Stimulated activated CD8-positive, alpha-beta memory T cell treated with anti-CD3 and anti-CD28 coated beads, Interleukin-4, amount 100 ng/mL, for 4 hours (primary cell): ENCODE results near the gene FHIT.
"Not testable (repeated sequence)": the region's sequence is repeated elsewhere in the genome, so short reads cannot be mapped to it uniquely, and the experiment has no call there.

Source experiments
- DNase-seq, 2 donors: peaks; one replicate each; pipeline ENCODE4 v3.0.0-alpha.2; 2020; ENCODE audit warnings: low read depth in 2 of 2, low spot score in 1 of 2

The FHIT gene

DNA sequence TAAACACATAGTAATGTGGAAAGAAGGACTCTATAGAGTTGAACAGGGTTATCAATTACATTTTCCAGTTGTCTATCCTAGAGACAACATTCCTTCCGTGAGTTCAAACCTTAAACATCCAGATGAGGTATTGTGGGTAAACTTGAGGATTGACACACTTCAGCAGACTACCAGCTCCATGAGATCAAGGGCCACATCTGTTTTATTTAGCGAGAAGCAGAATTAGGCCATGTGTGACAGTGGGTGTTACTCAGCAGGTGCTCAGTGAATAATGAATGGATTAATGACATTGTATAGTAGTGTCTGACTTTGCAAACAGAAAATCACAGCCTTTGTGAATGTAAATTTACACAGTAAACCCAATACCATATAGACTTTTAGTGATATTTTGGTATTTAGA, 1260.3 kb downstream of the FHIT start:
- DNase-seq = no peak

DNA sequence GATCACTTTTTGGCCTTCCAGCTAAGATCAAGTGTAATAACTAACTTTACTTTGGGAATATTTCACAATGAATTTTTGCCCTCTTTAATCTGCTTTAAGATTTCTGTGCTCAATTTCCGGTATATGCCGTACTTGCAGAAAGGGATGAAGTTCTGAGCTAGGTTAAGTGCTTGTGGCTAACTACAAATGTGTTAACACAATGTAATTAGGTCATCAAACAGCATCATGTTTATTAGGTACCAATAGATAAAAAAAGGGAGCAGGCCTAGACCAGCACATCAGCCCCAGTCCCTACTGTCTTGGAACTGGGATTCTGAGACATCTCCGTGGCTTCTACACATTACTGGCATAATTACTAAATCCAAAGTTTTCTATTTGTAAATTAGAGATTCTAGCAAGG, 1268.7 kb downstream of the FHIT start:
- DNase-seq = no peak

DNA sequence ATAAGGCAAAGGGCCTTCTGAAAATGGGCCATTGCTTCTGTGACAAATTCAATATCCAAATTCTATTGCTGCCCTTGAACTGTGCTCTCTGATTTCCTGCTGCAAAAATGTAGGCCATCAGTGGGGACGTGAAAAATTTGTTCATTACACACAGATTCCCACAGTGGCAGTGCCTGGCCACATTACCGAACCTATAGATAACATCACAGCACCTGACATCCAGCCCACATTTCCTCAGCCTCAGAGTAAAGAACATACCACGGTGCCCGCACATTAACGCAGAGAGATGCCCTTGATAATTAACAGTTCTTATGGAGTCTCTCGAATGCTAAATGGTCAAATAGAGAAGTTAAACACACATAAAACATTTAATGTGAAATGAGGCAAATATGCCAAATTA, 1269.9 kb downstream of the FHIT start:
- DNase-seq = no peak

DNA sequence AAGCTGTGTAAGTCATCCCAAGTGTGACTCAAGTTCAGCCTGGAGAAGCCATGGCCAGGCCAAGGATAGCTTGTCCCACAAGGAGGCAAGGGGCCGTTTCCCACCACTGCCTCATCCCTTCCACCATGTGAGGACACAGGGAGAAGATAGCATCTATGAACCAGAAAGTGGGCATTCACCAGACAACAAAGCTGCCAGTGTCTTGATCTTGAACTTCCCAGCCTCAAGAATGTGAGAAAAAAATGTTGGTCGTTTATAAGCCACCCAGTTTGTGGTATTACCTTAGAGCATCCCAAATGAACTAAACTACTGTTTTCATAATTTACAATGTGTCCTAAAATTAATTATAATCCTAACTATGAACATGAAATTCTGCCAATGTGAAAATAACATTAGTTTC, 1270.7 kb downstream of the FHIT start:
- no peak for DNase-seq

DNA sequence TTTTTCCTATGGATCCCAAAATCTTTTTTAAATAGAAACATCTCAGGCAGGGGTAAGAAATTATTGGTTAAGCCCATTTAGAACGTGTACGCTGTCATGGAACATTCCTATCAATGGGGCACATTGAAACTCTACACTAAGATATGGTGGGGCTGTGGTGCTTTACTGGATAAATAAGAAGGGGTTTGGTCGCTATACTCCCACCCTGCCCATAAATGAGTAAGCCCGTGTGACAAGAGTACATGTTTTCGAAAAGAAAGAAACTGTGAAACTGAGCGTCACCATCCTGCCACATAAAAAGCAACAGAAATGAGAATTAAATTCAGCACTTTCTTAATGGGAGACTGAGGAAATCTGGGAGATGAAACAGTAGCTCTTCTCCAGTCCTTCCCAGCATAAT, 1271.7 kb downstream of the FHIT start:
- DNase-seq = no peak

DNA sequence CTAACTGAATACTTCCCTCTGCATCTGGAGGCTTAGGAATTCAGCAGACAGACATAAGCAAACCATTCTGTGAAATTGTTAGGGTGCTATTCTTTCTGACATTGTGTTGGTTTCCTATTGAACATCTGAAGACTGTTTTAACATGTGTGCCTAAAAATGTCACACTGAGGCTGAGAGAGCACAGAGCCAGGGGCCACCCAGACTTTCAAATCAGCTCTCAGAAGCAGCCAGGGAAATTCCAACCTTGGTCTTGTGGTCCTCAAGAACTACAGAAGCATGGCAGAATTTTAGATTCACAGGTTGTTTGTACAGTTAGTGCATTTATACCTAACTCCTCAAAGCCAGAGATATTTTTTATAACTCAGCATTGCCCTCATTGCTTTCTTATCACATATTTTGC, 1272.3 kb downstream of the FHIT start:
- no peak for DNase-seq

DNA sequence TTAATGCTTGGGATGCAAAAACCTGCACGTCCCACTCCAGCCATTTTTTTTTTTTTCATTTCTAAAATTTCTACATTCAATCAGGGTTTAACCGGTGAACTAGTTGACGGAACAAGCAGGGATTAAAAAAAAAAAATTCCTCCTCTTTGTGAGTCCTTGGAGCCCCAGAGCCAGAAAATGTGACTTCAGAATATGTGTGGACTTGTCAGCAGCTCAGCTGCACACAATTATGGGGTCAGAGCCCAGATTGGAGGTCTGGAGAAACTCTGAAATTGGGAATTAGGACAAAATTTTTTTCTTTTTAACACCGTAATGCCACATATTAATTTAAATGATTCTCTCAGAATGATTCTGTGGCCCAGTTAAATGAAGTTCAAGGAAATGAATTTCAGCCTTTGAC, 1280.5 kb downstream of the FHIT start:
- DNase-seq = no peak

DNA sequence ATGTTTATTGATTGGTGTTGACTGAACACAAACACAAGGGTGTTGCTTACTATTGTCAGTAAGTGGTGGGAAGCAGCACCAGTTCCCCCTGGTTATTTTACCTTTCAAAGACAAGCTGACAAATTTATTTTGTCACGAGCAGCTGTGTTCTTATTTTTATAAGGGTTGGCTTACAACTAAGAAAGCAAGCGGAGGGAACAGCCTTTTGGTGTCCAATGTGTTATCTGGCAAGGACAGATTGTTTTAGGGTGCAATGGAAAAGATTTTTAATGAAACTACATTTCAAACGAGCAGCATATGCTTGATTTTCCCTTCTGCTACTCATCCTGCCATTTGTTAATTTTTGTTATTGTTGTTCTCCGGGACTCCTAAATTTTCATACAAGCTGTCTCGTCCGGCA, 1280.9 kb downstream of the FHIT start:
- no peak for DNase-seq

DNA sequence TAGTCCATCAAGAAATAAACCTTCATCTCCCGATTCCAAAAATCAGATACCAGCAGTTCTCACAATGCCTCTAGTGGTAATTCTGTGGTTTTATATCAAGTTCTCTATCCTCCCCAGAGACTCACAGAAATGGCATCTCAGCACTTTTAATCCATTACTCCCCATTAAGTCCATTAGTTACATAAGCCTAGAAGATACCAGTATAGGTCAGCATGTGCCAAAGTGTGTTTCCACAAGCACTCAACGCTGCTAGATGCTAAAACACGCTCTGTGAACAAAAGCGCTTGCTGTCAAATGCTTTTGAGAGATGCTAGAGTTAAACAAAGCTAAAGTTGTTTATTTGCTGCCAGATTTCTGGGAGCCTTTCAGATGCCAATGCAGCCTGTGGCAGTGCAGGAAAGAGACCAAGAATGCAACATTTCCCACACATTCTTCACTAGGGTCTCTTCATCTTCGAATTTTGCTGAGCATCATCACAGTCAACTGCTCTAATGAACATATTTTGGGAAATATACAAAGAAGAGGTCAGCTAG, 1282.7 kb downstream of the FHIT start:
- no peak for DNase-seq

DNA sequence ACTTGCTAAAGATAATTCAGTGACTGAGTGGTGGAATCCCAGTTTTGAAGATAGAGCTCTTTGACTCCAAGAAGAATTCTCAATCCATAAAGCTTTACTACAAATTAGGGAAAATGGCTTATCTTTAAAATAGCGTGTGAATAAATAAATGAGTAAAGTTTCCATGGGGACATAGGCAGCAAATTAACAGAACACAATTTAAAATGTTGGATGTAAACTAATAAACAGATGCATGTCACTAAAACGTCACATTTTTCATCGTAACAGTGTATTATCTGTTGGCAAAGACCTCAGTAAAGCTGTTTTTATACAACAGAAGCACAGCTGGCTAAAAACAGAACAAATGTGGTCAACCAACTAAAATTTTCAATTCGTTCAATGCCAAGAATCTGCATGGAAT, 1287.6 kb downstream of the FHIT start:
- no peak for DNase-seq

DNA sequence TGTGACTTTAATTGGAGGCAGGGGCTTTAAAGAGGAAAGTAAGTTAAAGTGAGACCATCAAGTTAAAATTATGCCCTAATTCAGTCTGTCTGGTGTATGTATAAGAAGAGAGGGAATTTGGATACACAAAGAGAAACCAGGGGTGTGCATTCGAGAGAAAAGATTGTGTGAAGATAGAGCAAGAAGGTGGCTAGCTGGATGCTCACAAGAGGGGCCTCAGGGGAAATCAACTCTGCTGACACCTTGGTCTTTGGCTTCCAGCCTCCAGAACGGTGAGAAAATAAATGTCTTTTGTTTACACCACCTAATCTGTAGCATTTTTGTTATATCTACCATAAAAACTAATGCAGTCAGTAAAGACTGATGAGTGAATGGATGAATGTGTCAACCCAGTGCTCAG, 1294.1 kb downstream of the FHIT start:
- no peak for DNase-seq

DNA sequence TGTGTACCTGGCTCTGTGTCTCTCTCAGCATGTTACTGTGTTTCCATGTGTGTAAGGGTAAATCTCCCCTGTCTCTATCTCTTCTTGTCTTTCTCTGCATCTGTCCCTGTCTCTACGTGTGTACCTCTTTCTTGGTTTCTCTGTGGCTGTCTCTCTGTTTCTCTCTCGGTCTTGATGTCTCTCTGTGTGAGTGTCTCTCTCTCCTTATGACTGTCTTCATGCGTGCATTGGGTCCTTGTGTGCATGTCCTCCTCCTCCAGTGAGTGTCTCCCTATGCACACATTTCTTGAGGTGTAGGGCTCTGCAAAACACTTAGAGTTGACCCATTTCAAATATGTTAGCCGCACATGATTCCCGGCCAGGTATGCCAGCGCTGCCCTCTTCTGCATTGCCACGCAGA, 1298.1 kb downstream of the FHIT start:
- DNase-seq = no peak

DNA sequence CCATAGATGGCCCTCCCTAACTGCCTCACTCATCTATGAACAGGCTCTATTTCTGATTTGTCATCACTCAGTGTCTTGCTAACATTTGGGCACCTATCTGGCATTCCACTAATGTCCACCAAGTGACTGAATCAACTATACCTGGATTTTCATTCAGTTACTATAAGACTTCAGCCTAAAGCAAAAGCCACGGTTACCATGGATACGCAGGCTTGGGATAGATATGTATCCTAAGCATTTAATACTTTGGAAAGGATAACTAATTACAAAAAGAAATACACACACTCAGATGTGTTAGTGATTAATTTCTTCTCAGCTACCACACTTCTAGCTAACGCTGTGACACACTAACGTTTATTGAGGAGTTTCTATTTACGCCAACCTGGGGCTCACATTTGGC, 1301.9 kb downstream of the FHIT start:
- no peak for DNase-seq

DNA sequence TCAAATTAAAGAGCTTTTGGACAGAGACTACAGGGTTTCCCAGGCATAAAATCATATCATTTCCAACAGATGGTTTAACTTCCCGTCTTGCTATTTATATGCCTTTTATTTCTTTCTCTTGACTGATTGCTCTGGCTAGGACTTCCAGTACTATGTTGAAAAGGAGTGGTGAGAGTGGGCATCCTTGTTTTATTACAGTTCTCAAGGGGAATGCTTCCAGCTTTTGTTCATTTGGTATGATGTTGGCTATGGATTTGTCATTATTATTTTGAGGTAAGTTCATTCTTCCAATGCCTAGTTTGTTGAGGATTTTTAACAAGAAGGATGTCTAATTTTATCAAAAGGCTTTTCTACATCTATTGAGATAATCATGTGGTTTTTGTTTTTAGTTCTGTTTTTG, 1304.9 kb downstream of the FHIT start:
- no peak for DNase-seq

DNA sequence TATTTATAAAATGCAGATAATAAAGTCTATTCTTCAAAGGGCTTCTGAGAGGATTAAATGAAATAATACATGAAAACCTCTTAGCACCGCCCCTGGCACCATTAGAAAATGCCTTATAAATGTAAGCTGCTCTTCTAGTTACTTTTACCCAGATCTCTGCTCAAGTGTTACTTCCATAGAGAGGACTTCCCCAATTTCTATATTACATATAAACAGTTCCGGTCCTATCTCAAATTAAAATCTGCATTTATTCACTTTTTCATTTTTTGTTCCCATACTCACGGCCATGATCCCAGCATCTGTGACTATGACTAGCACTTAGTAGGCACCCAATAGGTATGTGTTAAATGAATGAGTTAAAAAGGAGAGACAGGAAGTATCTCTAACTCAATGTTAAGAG, 1310.5 kb downstream of the FHIT start:
- DNase-seq = no peak

DNA sequence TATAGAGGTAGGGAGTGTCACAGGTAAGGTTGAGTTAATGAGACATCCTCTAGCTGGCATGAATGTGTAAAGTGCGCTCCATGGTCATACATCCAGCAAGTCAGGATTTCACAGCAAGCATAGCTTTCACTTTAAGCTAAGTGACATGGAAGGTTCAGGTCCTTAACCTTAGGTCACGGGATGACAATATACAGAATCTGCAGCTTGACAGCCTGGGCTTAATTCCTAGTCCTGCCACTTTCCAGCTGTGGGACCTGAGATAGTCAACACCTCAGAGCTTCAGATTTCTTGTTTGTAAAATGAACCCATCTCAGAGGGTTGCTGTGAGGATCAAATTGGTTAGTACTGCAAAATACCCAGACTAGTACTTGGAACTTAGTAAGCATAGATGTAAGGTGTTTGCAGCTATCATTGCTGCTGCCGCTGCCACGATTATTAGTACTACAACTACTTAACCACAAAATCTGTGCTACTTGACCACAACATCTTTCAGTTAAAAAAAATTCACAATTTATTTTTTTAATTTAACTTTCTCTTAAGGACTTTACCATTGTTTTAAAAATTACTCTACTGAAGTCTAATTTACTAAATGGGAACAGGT, 1311.3 kb downstream of the FHIT start:
- no peak for DNase-seq

DNA sequence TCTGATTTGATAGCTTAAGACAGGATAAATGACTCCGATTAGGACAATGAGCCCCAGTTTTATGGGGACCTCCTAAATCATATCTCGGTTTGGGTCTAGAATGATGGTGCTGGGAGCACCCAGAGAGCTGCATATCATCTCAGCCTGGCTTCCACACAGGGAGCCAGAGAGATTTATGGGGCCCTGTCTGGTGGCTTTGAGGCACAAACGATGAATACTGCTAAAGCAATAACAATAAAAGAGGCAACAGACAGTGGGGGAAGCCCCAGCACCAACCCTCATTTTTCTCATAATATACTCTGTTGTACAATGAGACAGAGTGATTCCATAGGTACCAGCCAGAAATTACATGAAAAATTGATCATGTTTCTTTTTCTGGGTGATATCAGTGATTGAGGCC, 1312.4 kb downstream of the FHIT start:
- no peak for DNase-seq

DNA sequence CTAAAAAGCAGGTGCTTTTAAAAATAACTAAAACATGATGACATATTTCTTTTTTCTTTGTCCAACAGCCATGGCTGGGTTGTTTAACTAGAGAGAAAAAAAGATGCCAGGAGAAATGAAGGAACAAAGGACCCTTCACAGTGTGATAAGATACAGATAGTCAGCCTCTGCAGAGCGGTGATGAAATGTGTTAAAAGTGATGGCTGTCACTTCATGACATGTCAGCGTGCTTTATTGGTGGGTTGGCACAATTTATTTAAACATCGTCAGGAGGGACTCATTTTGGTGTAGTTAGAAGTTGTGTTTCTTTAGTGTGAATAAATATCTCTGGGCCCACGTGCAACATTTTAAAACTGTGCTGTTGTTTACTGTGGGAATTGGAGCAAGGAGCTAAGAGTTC, 1314.1 kb downstream of the FHIT start:
- no peak for DNase-seq

DNA sequence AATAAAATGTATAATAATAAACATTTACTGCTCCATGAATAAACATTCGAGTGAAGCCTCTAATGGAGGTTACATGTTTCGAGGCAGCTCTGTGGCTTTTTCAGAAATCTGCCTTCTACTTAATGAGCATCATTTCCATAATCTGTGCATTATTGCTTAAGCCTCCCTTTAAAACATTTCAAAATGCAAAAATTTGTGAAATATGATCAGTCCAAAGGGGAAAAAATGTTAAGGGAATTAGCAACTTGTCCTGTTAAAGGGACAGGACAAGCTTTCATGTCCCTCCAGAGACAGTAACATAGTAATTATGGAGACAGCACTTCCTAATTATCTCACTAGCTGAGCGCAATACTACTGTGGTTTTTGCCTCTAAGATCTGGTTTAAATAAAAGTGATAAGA, 1314.8 kb downstream of the FHIT start:
- no peak for DNase-seq

DNA sequence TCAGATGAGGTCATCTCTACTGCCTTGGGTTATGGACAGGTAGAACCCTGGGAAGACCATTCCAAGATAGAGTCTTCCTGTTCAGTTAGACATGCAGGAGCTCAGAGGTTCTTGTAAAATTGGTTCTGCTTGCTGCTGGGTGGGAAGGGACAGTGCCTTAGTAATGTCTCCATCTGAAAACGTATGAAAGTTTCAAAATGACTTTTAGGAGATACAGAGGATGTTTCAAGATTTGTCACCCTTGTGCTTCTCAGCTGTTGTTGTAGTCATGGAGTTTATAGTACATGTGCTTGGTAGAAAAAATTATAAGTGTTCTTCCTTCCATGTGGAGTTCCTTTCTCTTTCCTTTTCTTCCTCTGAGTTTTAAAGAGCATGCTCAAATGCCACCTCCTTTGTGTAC, 1316.2 kb downstream of the FHIT start:
- DNase-seq = no peak

DNA sequence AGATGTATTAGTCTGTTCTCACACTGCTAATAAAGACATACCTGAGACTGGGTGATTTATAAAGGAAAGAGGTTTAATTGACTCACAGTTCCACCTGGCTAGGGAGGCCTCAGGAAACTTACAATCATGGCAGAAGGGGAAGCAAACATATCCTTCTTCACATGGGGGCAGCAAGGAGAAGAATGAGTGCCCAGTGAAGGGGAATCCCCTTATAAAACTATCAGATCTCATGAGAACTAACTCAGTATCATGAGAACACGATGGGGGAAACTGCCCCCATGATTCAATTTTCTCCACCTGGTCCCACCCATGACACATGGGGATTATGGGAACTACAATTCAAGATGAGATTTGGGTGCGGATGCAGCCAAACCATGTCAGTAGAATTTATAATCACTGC, 1316.7 kb downstream of the FHIT start:
- not testable (repeated sequence) for DNase-seq

DNA sequence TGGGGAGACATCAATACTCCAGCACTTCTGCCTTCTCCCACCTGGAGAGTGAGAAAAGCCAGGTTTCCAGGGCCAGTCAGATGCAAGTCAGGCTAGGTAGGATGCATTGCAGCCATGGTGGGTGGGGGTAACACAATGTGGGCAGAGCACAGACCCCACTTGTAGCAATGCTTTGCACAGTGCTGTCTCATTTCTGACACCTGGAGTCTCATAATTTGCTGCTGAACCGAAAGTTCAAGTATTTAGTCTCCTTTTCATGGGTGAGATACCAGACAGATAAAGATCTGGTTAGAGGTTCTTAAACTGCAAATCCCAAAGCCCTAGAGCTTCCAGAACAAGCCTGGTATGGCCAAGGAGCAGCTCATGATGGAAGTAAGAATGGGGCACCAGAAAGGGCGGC, 1321.1 kb downstream of the FHIT start:
- DNase-seq = no peak

DNA sequence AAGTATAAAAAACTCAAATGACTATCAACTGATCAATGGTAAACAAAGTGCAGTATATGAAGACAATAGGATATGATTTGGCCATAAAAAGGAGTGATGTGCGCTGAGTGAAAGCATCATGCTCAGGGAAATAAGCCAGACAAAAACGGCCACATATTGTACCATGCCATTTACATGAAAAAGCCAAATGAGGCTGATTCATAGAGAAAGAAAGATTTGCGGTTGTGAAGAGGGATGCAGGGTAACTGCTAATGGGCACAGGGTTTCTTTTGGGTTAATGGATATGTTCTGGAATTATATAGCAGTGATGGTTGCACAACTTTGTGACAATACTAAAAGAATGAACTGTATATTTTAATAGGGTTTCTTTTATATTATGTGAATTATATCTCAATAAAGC, 1324.2 kb downstream of the FHIT start:
- DNase-seq = no peak

DNA sequence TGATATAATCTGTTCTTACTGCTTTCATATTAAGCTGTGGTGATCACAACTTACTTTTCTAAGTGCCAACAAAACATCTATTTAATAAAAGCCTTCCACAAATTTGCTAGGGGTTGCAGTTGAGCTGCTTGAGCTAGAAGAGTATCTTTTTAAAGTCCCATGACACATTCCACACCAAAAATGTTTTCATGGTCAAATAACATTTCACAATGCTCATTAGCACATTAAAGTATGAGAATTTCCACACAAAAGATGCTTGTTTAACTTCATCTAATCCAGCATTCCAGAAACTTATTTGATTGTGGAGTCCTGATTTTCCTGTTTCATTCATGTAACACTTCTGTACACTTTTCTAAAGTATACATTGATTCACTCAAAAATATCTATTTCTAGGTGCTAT, 1325.3 kb downstream of the FHIT start:
- no peak for DNase-seq
